Raji (cell line): ENCODE data around the gene SPDYE17.
"Not testable (repeated sequence)": the region's sequence is repeated elsewhere in the genome, so short reads cannot be mapped to it uniquely, and the experiment has no call there.

ENCODE experiments used
- POLR2A ChIP-seq: IDR thresholded peaks from 2 replicates; pipeline ENCODE4 v1.6.1; 2011; ENCODE audit warnings: low read depth, low read length, control low read depth; ENCODE audit not compliant: insufficient read depth

SPDYE17 gene, protein sequence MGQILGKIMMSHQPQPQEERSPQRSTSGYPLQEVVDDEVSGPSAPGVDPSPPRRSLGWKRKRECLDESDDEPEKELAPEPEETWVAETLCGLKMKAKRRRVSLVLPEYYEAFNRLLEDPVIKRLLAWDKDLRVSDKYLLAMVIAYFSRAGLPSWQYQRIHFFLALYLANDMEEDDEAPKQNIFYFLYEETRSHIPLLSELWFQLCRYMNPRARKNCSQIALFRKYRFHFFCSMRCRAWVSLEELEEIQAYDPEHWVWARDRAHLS

DNA sequence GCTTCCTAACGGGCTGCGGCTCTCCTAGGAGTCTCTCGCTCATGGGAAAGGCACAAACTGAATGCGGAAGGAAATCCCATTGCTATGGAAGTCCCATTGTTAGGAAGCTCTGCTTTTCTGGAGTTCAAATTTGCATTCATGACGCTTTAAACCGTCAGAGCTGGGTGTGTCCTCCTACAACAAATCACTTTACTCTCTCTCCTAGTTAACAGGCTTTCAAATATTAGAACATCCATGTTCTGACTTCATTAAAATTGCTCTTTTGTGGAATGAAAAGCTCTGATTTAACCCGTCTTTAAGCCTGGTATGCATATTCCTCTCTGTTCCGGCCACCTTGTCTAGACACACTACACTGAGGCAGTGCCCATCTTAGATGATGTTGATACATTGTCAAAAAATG lies at the start of gene SPDYE17:
Gene SPDYE17 (minus strand): TSS at position 101 of the 400 bp plus-strand sequence. CDS start 1,791 bp downstream, outside the sequence.
- TF ChIP-seq POLR2A: not testable (repeated sequence)

- not testable (repeated sequence) for TF ChIP-seq POLR2A
These were observed 30.4 kb upstream of the SPDYE17 start, which contains the start of gene SPDYE18 for GRCh38 chr7:77062557-77062956. TSS of gene SPDYE18 (minus strand) at chr7:77062558. CDS start at chr7:77060512, 2,046 bp downstream.

GRCh38 chr7:76998285-76998589 lies 33.9 kb downstream of the SPDYE17 start:
- no peak for TF ChIP-seq POLR2A

DNA sequence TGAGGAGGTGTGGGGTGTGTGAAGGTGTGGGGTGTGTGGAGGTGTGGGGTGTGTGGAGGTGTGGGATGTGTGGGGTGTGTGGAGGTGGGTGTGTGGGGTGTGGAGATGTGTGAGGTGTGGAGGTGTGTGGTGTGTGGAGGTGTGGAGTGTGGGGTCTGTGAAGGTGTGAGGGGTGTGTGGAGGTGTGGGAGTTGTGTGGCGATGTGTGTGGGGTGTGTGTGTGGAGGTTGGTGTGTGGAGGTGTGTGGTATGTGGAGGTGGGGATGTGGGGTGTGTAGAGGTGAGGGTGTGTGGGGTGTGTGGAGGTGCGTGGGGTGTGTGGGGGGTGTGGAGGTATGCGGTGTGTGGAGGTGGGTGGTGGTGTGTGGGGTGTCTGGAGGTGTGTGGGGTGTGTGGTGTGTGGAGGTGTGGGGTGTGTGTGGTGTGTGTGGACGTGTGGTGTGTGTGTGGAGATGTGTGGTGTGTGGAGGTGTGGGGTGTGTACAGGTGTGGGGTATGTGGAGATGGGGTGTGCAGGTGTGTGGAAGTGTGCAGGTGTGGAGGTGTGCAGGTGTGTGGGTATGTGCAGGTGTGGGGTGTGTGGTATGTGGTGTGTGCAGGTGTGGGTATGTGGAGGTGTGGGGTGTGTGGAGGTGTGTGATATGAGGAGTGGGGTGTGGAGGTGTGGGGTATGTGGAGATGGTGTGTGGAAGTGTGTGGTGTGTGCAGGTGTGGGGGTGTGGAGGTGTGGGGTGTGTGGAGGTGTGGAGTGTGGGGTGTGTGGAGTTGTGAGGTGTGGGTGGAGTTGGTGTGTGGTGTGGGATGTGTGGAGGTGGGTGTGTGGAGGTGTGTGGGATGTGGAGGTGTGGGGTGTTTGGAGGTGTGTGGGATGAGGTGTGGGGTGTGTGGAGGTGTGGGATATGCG lies 34.5 kb downstream of the SPDYE17 start:
- TF ChIP-seq POLR2A: no peak
